Ureter (tissue), 1 donor: Measurements from ENCODE around the gene AKAP12. TPM values are rescaled to one million over a fixed set of nuclear protein-coding genes. Genes with fewer than 3 reads are reported as not detected.
A peak's percentile ranks its signal among the peaks of the same experiment; 100 is the strongest.

ENCODE experiments used
- DNase-seq: peaks from one replicate; pipeline ENCODE4 v3.0.0-alpha.2; 2020; ENCODE audit warnings: low spot score
- total RNA-seq: library from RNA; stranded (reverse); gene quantifications from one replicate; pipeline ENCODE4 v1.2.4, GENCODE V29; 2023
- donor health status: DM: yes; HTN: yes; CAD: no.

The AKAP12 gene
- total RNA-seq, 1 donor from 2014 or later = 52.4 TPM

DNA sequence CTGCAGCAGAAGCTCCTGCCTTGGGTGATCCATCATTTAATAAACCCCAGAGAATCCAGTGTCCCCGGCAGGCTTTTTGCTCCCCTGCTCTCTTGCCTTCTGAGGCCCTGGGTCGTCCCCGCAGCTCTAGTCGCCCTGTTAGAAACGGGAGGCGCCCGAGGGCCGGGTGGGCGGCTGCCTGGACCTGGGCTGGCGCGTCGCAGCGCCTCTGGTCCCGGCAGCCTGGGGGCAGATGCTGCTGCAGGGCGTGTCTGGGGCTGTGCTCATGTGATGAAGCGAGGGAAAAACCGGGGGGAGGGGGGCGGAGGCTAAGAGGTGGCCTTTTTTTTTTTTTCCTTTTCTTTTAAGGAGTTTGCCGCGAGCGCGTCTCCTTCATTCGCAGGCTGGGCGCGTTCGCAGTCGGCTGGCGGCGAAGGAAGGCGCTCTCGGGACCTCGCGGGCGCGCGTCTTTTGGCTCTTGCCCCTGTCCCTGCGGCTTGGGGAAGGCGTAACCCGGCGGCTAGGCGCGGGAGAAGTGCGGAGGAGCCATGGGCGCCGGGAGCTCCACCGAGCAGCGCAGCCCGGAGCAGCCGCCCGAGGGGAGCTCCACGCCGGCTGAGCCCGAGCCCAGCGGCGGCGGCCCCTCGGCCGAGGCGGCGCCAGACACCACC is 394 bp downstream of the AKAP12 start:
- peak; percentile 83 for DNase-seq

GRCh38 chr6:151240791-151241642 is 1.2 kb downstream of the AKAP12 start:
- DNase-seq = peak; percentile 58

DNA sequence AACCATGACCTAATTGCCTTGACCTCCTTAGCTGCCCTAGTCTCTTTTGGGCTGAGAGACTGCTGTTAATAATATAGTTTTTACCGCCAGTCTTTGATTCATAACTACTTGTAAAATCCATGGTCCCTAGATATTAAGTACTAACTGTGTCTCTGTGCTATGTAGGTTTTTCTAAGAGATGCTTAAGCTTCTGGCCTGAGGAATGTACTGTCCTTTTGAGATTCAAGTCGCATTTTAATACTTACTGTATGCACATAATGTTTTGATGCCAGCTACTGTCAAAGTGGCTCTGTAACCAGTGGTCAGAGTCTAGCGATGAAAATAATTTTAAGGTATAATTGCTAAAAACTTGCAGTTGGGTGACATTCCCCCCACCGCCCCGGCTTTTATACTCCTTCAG is 2.1 kb downstream of the AKAP12 start:
- no peak for DNase-seq

- DNase-seq = no peak
These were observed 2.7 kb downstream of the AKAP12 start for GRCh38 chr6:151242420-151242861.

- DNase-seq = no peak
These were observed 3.7 kb downstream of the AKAP12 start for GRCh38 chr6:151243481-151243880.

DNA sequence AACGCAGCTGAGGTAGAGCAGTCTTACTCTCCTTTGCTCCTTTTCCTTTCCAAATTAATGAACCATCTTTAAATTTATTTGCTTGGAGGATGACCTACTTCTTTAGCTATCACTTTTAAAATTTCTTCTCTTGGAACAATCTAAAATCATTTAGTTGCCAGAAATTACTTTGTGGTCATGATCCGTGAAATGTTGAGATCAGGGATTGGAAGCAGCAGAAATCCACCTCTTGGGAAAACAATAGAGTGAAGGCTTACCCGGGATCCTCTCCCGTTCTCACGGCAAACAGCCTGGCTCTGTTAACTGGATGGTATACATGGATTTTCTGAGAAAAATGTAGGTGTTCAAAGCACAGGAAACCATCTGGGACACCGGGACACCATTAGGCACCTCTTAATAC is 7.7 kb downstream of the AKAP12 start:
- no peak for DNase-seq

GRCh38 chr6:151248295-151248694 is 8.5 kb downstream of the AKAP12 start:
- DNase-seq = no peak

- DNase-seq = no peak
These were observed 12.9 kb downstream of the AKAP12 start for GRCh38 chr6:151252634-151253033.

DNA sequence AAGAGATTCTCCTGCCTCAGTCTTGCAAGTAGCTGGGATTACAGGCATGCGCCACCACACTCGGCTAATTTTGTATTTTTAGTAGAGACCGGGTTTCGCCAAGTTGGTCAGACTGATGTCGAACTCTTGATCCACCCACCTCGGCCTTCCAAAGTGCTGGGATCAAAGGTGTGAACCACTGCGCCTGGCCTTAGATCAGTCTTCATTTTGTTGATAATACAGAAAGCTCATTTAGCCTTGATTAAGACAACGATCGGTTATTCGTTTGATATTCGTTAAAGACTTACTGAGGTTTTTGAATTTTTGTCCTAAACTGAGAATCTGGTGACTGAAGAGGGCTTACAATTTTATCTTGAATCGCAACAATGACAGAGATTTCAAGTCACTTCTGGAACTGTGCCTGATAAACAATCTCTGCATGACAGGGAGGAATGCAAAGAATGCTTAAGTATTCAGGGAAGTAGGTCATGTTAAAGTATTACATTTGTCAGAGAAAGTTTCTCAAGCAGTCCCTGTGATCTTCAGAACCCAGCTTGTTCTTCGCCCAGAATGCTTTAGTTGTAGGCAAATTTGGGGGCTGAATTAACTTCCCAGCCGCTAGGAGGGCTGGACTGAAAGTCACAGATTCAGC is 14.8 kb downstream of the AKAP12 start:
- DNase-seq = no peak

DNA sequence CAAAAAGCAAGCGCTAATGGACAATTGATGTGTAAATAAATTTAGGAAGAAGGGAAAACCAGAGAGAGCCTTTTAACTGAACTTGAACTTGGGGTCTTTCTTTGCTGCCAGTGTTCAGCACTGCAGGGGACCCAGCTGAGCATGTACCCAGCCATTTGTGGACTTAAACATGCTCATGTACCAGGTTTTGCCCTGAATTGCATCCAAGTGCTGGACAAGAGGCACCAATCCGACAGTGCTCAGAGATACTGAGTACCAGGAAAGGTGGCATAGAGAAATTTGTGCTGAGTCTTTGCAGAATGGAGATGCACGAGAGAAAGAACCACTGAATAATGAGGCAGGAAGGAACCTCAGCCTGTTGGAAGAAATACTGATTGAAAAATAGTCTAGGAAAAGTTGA is 16.0 kb downstream of the AKAP12 start:
- no peak for DNase-seq

DNA sequence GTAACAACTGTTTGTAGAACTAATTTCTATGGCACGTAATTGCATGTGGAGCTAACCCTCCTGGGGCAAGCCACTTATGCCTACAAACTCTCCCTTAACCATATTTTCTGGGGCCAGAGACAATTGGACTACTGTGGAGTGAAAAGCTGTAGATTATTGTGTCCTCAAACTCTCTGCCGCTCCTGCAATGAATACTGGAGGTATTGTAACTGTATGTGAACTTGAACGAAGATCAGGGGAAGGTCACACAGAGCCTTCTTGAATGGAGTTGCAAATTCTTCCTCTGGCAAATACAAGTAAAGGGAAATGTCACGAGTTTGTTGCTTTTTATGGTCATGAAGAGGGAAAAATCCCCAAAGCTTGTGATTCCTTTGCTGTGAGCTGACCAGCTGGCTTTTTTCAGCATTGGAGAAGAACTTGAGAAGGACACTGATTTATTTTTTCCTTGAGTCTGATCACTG is 18.2 kb downstream of the AKAP12 start:
- DNase-seq = no peak

DNA sequence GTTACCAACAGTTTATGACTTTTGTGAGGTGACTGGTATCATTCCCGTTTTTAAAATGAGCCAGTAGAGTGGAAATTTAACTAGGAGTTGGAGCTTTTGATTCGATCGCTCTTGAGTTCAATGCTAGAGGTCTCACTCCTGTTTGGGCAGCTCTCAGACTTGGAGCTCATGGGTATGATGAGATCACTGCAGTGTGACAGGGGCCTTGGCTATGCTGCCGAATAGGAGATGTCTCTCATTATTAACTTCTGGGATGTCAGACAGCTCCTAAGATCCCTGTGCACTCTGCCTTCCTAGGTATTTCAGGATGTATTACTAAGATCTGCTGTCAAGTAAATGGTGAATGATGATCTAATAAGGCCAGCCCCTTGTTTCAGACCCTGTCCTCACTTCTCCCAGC is 20.4 kb downstream of the AKAP12 start:
- DNase-seq = no peak

- no peak for DNase-seq
These were observed 23.3 kb downstream of the AKAP12 start for GRCh38 chr6:151263035-151263434.

GRCh38 chr6:151263967-151264366 is 24.2 kb downstream of the AKAP12 start:
- no peak for DNase-seq

- DNase-seq = no peak
These were observed 25.5 kb downstream of the AKAP12 start for GRCh38 chr6:151265282-151265681.

DNA sequence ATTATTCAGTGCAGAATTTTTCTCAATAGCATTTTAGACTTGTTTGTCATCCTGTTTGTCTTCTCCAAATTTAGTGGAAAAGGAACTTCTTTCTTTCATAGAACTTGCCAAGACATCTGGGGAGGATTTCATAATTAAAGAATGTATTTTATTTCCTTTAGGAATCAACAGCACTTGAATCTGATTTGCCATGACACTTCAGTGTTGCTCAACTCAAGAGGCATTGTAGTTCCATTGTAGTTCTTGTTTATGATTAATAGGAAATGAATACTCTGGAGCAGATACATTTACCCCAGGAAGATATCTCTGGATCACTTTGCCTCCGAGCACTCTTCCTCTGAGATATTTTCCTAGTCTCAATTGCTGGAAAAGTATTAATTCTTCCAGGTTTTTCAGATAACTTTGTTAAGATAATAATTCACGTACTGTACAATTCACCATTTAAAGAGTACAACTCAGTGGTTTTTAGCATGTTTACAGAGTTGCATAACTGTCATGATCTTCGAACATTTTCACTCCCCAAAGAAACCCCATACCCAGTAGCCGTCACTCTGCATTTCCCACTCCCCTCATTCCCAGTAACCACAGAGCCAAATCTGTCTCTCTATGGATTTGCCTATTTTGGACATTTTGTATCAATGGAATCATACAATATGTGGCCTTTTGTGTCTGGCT is 29.7 kb downstream of the AKAP12 start:
- no peak for DNase-seq

- DNase-seq = no peak
These were observed 35.4 kb downstream of the AKAP12 start for GRCh38 chr6:151275121-151275520.

- no peak for DNase-seq
These were observed 35.8 kb downstream of the AKAP12 start for GRCh38 chr6:151275566-151275965.

GRCh38 chr6:151276112-151276740 is 36.5 kb downstream of the AKAP12 start:
- no peak for DNase-seq

- no peak for DNase-seq
These were observed 40.1 kb downstream of the AKAP12 start for GRCh38 chr6:151279891-151280290.

GRCh38 chr6:151280859-151281258 is 41.1 kb downstream of the AKAP12 start:
- no peak for DNase-seq

GRCh38 chr6:151284012-151284411 is 44.2 kb downstream of the AKAP12 start:
- DNase-seq = no peak
